CD4-positive, alpha-beta T cell treated with Interleukin-4 for 1 hour (primary cell): ENCODE measurements around the gene ACBD3.

Experiments used
- DNase-seq, 2 donors: peaks; one replicate each; pipeline ENCODE4 v3.0.0-alpha.2; 2020 to 2022

The ACBD3 gene

DNA sequence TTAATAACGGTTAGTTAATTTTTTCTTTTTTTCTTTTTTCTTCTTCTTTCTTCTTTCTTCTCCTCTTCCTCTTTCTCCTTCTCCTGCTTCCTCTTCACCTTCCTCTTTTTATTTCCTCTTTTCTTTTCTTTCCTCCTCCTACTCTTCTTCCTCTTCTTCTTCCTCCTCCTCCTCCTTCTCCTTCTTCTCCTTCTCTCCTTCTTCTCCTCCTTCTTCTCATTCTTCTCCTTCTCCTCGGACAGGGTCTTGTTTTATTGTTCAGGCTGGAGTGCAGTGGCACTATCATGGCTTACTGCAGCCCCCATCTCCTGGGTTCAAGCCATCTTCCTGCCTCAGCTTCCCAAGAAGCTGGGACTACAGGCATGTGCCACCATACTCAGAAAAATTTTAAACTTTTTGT is 13.4 kb upstream of the ACBD3 start:
- DNase-seq = no peak

DNA sequence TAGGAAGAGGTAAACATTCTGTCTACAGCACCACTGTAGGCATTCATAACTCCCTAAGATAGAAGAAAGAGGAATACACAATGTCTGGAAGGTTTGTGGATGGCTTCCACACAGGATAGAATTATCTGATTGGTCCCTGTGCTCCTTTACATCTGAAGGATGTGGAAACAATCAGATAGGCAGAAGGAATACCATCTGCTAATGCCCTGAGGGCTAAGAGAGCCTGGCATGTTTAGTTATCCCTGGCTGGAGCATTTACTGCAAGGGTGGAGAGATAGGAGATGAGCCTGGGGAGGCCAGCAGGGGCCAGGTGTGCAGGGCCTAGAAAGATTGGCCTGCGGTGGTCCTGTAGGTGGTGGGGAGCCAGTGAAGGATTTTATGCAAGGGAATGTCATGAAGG is 8.6 kb upstream of the ACBD3 start:
- DNase-seq = no peak

DNA sequence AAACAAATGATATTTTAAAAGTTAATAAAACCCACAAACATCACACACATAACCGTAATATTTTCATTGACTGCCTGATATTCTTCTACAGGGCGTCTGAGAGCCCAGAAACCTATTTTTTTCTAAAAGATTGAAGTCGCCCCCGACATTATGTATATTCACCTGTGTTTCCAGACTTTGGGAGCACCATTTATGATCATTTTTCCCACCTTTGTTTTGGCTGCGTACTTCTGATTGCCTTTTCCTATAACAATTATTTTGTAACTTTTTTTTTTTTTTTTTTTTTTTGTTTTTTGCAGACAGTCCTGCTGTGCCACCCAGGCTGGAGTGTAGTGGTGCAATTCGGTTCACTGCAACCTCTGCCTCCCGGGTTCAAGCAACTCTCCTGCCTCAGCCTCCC is 839 bp upstream of the ACBD3 start:
- no peak for DNase-seq

DNA sequence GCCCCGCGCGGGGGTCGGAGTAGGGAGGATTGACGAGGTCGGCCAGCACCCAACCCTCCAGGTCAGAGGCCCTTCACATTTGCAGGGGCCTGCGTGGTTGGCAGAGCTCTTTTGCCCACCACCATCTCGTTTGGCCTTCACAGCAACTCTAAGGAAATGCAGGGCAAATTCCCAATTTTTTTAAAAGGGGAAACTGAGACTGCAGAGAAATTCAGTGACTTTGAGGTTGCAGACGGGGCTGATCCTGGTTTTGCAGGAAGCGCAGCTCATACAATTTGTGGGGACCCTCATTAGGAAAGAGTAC is 430 bp upstream of the ACBD3 start:
- DNase-seq = no peak

DNA sequence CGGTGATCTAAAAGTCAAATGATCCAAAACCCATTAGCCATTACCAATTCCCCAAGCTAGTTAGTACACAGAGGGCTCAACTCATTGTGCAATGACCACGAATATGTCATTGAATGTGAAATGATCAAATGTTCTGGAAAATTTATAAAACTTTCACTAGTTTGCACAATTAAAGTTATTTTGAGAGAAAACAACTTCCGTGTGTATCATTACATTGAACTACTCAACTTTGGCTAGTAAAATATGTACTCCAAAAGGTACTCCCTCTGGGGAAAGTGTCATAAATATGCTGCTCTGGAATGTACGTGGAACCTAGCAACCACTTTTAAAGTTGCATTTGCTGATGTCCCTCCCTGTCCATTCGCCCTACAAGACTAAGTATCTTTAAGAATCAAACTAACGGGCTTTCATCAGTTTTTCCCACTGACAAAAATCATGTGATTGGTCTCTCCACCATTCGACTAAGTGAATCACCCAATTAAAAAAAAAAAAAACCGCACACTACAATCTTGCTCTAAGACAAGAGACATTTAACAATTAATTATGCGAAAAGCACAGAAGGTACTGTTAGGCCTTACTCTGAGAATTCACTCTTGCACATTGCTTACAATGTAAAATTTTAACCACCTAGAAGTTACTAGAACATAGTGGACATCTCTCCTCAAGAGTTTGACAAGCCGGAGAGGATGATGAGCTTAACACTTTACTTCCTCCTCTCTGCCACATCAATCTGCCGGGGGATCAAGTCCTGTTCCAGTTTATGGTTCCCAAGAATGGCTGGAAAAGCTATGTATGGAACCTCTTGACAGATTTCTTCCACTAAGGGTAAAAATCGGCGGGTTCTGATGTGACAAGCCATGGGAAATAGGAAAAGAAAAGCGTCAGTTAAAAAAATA is 1.2 kb downstream of the ACBD3 start:
- DNase-seq = peak in 1 of 2 donors; percentile 6

DNA sequence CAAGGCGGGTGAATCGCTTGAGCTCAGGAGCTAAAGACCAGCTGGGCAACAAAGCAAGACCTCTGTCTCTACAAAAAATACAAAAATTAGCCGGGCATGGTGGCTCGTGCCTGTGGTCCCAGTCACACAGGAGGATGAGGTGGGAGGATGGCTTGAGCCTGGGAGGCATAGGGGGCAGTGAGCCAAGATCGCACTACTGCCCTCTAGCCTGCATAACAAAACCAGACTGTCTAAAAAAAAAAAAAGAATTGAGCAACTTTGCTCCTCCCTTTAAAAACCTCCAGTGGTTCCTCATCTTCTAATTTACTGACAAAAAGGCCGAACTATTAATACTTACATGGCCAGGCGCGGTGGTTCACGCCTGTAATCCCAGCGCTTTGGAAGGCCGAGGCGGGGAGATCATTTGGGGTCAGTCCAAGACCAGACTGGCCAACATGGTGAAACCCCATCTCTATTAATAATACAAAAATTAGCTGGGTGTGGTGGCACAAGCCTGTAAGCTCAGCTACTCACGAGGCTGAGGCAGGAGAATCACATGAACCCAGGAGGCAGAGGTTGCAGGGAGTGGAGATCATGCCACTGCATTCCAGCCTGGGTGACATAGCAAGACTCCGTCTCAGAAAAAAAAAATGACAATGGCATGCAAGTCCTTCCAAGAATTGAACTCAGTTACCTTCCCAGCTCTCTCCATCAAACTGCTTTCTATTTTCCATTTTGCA is 4.4 kb downstream of the ACBD3 start:
- peak in 1 of 2 donors; percentile 13 for DNase-seq

DNA sequence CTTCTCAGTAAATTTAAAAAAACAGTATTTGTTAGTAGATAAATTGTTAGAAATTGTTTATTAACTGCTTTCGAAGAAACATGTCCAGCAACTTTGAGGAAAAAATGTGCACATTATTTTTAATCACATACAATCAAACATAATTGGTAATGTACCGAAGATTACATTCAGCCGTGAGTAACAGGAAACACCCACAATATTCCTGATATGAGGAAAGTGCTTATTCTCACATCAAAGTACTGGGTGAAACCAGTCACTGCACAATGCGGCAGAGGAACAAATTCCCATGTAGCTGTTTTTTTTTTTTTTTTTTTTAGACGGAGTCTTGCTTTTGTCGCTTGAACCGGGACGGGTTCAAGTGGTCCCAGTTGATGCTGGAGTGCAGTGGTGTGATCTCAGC is 9.7 kb downstream of the ACBD3 start:
- DNase-seq = no peak

DNA sequence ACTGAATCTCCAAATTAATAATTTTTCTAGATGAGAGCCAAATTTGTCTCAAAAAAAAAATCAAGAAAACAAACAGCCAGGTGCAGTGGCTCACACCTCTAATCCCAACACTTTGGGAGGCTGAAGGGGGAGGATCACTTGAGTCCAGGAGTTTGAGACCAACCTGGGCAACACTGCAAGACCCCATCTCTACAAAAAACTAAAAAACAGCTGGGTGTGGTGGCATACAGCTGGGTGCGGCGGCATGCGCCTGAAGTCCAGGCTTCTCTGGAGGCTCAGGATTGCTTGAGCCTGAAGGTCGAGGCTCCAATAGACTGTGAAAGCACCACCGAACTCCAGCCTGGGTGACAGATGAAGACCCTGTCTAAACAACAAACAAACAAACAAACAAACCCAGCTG is 14.0 kb downstream of the ACBD3 start:
- DNase-seq = no peak

DNA sequence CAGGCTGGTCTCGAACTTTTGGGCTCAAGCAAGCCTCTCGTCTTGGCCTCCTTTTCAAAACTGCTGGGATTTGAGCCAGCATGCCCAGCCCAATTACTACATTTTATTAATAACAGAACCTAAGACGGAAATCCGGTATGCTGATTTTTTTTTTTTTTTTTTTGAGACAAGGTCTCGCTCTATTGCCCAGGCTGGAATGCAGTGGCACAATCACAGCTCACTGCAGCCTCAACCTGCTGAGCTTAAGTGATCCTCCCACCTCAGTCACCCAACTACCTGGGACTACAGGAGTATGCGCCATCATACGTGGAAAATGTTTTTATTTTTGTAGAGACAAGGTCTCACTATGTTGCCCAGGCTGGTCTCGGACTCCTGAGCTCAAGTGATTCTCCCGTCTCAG is 20.2 kb downstream of the ACBD3 start:
- DNase-seq = no peak

DNA sequence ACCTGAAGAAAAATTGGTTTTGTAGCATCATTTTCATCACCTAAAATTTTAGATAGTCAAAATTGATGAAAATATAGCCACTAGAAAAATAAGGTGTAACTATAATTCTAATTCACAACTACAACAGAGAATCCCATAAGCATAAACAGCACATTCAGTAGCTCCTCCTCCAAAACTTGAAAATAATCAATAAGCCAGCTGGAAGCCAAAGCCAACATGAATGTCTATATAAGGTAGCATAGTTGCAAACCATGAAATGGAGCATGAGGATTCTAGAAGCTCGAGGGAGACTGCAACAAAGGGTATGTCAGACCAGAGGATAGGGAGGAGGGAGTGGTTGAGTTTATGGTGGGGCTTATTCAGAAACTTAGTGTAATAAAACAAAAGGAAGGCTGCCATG is 22.4 kb downstream of the ACBD3 start:
- no peak for DNase-seq

DNA sequence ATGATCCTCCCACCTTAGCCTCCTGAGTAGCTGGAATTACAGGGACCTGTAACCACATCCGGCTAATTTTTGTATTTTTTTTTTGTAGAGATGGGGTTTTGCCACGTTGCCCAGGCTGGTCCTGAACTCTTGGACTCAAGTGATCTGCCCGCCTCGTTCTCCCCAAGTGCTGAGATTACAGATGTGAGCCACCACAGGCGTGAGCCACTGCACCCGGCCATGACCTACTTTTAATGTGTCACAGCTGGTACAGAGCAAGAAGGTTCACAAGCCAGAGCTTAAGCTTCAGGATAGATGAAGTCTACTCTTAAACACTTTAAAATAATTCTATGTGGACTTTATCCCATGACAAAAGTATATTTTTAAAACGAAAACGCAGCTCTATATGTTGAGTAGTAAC is 23.6 kb downstream of the ACBD3 start:
- DNase-seq = no peak

DNA sequence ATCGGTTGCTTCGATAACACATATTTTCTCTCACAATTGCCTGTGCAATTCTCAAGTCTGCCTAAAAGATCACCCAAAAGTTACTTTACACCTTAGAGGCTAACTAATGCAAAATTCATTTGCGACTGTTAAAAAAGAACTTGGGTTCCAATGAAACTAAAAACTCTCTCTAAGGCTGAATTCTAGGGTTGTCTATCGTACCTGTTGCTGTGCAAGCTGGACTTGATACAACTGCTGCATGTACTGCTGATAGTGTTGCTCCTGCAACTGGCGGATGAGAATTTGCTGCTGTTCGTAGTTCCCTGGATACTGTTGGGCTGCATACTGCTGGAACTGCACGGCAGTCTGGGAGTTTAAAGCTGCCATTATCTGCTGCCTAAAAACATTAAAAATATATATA is 27.6 kb downstream of the ACBD3 start:
- DNase-seq = no peak

DNA sequence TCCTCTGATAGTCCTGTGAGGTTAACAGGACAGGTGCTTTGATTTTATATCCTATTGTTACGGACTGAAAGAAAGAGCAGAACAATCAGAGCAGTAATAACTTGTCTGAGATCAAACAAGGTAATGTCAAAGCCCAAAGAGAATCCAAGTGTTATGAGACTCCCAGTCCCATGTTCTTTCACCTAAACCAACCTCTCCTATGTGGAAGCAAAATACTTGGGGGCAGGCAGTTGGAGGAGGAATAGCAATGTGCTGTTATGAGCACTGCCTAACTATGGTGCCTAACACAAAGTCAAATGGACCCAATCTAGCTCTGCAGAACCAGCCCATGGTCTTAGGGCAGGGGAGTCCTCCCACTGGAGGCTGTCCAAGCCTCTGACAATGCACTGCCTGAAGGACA is 28.1 kb downstream of the ACBD3 start:
- no peak for DNase-seq

DNA sequence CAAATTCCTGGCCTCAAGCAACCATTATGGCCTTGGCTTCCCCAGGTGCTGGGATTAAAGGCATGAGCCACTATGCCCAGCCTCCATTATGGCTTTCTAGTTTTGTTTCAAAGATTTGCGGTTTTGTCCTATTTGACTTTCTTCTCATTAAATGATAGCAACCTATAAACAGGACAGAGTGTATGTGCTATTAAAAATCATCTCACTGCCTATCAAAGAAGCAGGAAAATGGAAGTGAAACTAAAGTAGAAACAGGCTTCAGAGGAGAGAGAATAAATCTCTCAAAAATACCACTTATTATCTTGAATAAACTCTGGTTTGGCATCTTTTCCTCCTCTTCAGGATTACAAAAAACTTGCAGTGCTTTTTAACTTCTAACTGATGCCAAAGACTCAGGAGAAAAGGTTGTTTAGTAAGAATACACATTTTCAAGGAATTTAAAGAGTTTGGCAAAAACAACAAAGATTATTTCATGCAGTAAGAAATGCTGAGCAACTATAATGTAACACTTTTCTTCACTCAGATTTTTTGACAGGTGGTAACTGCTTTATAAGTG is 28.7 kb downstream of the ACBD3 start:
- no peak for DNase-seq

DNA sequence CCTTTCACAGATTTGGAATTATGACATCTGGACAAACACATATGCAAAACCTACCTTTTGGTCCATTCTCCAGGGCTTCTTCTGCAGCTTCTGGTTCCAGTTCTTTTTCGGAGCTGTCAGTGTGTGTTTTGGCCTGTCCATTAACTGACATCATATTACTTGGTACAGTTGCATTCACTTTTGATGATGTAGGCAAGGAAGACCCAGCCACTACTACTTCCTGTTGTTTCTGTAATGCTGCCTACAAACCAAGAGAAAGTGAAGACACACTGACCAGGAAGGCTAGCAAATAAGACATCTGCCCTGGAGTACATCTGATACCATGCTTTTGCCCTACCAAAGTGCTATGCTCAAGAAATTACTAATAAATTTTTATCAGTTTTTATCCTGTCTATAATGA is 31.9 kb downstream of the ACBD3 start:
- DNase-seq = no peak

DNA sequence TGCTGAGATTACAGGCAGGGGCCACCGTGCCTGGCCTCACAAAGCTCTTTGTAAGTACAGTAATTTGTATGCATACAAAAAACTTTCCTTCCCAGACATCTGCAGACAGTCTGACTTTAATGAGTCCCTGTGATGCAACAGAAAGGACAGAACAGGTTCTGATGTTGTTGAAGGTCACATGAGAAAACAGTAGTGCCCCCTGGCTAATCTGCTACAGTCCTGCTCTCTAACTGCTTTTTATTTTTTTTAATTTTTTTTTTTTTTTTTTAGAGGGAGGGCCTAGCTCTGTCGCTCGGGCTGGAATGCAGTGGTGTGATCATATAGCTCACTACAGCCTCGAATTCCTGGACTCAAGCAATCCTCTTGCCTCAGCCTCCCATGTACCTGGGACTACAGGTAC is 36.7 kb downstream of the ACBD3 start:
- no peak for DNase-seq

DNA sequence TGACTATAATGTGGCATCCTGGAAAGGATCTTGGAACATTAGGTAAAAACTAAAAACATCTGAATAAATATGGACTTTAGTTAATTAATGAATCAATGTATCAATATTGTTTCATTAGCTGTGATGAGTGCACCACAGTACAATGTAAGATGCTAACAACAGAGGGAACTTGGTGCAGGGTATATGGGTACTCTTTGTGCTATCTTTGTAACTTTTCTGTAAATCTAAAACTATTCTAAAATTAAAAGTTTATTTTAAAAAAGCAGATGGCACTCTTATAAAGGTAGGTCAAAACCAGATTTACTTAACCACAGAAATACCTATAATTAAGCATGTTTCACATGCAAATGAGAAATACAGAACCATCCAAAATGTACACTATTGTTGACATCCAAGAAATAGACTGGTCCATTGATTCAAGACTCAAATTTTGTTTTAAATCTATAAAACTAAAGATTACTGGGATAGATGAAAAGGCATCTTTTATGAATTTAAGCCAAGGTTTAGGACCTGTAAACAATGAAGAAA is 38.4 kb downstream of the ACBD3 start:
- DNase-seq = no peak

DNA sequence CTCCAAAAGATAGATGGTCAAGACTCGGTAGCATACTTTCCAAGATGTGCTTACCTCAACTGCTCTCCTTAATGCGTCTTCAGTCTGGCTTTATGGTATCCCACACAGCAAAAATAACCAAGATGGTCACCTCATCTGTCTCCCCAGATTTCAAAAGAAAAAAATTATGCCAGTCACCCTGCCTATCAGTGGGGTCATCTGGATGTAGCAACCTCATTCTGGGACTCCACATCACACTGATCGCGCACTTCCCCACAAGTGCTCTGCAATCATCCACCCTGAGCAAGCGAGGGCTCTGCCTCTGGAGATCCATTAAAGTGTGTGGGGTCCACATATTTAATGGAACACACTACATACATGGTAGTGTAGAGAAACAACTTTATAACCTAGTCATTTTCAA is 42.5 kb downstream of the ACBD3 start:
- no peak for DNase-seq

DNA sequence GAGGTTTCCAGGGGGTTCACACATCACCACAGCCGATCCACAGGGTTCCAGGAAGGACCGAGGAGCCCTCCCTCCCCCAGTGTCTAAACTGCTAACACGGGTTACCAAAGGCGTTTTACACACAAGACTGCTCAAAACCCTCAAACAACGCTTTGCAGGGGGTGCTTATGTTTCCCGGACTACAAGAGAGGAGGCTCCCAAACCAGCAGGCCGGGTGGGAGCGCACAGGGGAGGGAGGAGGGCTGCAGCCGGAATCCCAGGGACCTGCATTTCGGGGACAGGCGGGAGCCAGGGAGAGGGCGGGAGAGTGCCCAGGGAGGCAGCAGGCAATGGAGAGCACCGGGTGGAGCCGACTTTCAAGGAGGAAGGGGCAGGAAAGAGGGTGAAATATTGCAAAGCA is 50.8 kb downstream of the ACBD3 start:
- DNase-seq = no peak

DNA sequence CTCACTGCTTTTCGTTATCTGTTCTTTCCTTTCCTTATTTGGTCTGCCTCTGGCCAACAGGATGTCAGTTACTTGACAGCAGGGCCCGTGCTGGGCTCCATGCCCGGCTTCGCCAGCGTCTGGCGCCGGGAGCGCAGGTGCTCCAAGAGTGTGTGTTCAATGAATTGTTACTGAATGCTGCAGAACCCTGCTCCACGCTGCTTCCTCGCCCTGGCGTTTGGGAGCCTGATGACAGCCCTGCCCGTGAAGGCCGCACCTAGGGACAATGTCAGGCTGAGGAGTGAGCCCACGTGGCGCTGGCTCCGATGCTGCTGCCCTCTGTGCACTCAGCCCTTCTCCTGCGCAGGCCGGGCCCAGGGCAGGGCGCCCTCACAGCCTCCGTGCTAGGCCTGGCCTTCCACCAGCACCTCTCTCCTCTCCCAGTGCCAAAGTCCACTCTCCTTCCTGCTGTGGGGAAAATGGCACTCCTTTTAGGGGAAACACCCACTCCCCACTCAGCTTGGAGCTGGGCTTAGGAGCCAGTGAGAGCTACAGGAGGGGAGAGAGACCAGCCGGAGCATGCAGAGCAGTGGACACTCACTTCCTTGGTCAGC is 51.4 kb downstream of the ACBD3 start:
- no peak for DNase-seq

DNA sequence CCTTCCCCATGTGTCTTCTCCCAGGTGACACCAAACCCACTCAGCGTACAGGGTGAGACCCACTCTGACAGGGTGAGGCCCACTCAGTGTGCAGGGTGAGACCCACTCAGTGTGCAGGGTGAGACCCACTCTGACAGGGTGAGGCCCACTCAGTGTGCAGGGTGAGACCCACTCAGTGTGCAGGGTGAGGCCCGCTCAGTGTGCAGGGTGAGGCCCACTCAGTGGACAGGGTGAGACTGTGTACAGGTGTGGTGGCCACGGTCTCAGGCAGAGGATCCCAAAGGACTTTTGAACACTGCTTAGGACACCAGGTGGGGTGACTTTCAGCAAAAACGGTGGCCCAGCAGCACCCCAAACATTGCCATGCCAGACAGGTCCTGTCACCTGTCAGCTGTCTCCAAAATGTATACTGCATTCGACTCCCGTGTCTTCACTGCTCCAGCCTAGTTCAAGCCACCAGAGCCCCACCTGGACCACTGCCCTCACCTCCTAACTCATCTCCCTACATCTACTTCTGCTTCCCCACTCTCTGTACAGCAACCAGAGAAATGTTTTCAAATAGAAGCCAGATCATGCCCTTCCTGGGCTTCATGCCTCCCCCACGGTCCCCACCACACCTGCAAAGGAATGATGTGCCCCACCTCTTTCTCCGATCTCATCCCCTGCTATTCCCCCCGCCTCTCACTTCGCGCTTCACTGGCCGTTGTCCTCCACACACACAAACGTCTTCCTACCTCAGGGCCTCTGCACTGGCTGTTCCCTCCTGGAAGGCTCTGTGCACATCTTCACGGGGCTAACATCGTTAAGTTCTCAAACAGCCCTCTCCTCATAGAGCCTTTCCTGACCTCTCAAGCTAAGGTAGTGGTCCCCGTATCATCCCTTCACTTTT is 52.1 kb downstream of the ACBD3 start:
- no peak for DNase-seq

DNA sequence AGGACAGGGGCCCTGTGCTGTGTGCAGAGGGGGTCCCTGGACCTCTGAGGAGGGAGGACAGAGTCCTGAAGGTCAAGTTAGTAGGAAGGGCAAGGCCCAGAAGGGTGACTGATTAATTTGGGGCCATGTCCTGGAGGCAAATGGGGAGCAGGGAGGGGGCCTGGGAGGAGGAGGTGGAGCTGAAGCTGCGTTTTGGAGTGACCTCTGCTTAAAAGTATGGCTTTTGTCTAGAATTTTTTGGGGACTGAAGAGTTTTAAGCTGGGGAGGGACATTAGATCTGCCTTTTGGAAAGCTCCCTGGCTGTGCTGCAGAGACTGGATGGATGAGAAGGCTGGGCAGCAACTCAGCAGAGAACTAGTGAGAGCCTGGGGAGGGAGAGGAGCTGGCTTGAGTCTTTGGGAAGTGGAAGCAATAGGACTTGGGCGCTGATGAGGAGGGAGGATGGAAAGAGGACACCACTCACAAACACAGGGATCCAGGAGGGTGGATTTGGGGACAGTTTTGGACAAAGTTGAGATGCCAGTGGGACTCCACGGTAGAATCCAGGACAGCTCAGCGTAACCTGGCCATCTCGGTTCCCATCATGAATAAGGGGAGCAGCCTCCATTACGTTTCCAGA is 52.9 kb downstream of the ACBD3 start:
- DNase-seq = no peak
